GM12864 (cell line): ENCODE measurements around the gene GNB1L.

Experiments
- DNase-seq: peaks from one replicate; pipeline ENCODE4 v3.0.0-alpha.2; 2011; ENCODE audit warnings: low read depth
- H3K4me3 ChIP-seq: 2 replicates; pipeline ENCODE4 v1.5.1; 2011; ENCODE audit warnings: mild to moderate bottlenecking, low read depth, low read length, control low read depth
- CTCF ChIP-seq: IDR thresholded peaks from 2 replicates; pipeline ENCODE4 v1.5.1; 2011; ENCODE audit warnings: low read depth, mild to moderate bottlenecking, moderate library complexity, low read length, control low read depth, inconsistent platforms; ENCODE audit errors: missing control alignments

Gene GNB1L

GRCh38 chr22:19844377-19845053, 10.2 kb downstream of the GNB1L start:
- TF ChIP-seq CTCF = no peak
- no peak overlapping the region for H3K4me3 ChIP-seq
- no peak for DNase-seq

- no peak overlapping the region for H3K4me3 ChIP-seq
- no peak for DNase-seq
- no peak for TF ChIP-seq CTCF
Measured at GRCh38 chr22:19843857-19844376, 10.8 kb downstream of the GNB1L start.

- TF ChIP-seq CTCF = no peak
- H3K4me3 ChIP-seq = no peak overlapping the region
- DNase-seq = no peak
Measured at GRCh38 chr22:19843107-19843856, 11.4 kb downstream of the GNB1L start.

- DNase-seq = no peak
- TF ChIP-seq CTCF = no peak
- H3K4me3 ChIP-seq = no peak overlapping the region
Measured at GRCh38 chr22:19842393-19843106, 12.1 kb downstream of the GNB1L start.

DNA sequence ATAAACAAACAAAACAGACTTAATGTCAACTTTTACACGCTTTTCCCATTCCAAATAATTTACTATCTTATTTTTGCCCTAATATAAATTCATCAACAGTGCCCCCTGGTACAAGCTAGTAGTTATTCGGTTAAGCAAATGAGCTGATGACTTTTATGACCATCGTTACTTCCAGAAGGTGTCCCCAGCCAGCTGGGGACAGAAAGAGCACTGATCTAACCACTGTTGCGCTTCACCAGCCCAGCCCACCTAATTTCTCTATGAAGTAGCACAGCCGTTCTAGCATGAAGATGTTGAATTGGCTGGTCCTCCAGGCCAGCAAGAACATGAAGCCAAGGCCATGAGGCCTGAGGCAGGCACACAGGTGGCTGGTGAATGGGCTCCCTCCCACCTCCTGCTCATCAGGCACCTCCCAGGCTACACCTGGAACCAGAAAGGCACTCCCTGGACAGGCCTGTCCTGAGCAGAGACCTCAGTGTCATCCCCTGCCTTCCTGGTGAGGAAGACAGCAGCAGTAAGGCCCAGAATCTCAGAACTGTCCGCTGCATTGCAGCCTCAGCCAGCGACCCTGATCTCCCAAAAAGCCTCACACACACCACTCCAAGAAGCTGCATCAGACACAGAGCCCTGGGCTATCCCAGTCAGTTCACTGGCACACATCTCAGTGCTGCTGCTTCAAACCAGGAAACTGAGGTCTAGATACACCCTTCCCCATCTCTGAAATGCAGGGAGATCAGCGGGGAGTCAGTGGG, 12.9 kb downstream of the GNB1L start:
- no peak for TF ChIP-seq CTCF
- no peak overlapping the region for H3K4me3 ChIP-seq
- DNase-seq = no peak

DNA sequence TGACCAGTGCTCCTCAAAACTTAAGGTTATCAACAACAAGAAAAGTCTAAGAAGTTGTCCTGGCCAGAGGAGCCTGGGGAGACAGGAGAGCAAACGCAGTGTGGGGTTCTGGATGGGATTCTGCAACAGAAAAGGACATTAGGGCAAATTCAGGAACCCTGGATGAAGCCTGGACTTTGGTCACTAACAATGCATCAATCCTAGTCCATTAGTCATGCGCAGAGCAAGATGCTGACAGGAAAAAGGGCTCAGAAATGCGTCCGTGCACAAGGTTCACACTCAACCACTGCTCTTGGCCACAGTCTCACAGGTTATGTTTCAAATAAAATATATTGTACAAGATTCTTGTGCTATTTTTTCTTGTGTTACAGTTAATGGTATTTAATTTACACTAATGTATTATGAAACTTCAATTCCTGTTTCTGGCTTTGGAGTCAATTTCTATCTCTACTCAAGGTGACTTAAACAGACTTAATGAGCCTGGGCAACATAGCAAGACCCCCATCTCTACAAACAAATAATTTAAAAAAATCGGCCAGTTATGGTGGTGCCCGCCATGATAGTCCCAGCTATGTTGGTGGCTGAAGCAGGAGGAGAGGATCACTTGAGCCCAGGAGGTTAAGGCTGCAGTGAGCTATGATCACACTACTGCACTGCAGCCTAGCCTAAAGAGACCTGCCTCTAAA, 13.6 kb downstream of the GNB1L start:
- no peak for TF ChIP-seq CTCF
- DNase-seq = no peak
- no peak overlapping the region for H3K4me3 ChIP-seq
